VCaP (cell line): ENCODE results near the gene OVCH1.
"Not testable (repeated sequence)": the region's sequence is repeated elsewhere in the genome, so short reads cannot be mapped to it uniquely, and the experiment has no call there.

Experiments used
- H3K27ac ChIP-seq: fragments of 450-650 bp; 2 replicates; pipeline ENCODE4 v1.5.1; 2017
- TF ChIP-seq, protein P1 (sequence below): fragments of 450-650 bp; conservative IDR thresholded peaks from 2 replicates; pipeline ENCODE4 v1.5.1; 2017; ENCODE audit warnings: mild to moderate bottlenecking, moderate library complexity

OVCH1 gene

DNA sequence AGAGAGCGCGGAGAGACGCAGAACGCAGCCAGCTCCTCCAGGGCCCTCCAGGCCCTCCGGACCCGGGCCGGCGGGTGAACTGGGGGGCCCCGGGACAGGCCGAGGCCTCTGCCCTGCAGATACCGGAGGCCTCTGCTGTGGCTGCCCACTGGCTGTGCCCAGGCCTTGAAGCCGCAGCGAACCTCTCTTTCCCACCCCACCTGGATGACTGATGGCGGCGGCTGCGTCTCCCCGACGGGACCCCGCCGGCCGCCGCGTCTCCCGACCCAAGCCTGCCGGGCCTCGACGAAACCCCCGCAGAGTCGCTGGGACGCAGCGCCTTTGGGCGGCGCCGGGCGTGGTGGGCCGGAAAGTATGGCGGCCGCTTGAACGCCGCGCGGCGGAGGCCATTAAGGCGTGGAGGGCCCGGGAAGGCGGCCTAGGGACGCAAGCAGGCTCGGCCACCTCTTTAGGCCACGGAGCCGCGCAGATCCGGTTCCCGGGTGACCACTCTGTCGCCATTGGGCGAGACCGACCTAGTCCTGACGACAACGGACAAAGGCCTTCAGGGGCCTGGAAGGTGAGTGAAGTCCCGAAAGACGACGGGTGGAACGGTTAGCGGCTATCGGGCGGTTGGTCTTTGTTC, 108.1 kb downstream of the OVCH1 start:
- no peak overlapping the region for H3K27ac ChIP-seq
- TF ChIP-seq, protein P1, sequence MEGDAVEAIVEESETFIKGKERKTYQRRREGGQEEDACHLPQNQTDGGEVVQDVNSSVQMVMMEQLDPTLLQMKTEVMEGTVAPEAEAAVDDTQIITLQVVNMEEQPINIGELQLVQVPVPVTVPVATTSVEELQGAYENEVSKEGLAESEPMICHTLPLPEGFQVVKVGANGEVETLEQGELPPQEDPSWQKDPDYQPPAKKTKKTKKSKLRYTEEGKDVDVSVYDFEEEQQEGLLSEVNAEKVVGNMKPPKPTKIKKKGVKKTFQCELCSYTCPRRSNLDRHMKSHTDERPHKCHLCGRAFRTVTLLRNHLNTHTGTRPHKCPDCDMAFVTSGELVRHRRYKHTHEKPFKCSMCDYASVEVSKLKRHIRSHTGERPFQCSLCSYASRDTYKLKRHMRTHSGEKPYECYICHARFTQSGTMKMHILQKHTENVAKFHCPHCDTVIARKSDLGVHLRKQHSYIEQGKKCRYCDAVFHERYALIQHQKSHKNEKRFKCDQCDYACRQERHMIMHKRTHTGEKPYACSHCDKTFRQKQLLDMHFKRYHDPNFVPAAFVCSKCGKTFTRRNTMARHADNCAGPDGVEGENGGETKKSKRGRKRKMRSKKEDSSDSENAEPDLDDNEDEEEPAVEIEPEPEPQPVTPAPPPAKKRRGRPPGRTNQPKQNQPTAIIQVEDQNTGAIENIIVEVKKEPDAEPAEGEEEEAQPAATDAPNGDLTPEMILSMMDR: no peak

DNA sequence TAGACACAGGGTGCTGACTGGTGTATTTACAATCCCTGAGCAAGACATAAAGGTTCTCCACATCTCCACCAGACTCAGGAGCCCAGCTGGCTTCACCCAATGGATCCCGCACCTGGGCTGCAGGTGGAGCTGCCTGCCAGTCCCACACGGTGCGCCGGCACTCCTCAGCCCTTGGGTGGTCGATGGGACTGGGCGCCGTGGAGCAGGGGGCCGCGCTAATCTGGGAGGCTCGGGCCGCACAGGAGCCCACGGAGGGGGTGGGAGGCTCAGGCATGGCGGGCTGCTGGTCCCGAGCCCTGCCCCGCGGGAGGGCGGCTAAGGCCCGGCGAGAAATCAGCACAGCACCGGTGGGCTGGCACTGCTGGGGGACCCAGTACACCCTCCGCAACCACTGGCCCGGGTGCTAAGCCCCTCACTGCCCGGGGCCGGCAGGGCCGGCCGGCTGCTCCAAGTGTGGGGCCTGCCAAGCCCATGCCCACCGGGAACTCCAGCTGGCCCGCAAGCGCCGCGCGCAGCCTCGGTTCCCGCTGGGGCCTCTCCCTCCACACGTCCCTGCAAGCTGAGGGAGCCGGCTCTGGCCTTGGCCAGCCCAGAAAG, 111.3 kb downstream of the OVCH1 start:
- not testable (repeated sequence) for H3K27ac ChIP-seq

DNA sequence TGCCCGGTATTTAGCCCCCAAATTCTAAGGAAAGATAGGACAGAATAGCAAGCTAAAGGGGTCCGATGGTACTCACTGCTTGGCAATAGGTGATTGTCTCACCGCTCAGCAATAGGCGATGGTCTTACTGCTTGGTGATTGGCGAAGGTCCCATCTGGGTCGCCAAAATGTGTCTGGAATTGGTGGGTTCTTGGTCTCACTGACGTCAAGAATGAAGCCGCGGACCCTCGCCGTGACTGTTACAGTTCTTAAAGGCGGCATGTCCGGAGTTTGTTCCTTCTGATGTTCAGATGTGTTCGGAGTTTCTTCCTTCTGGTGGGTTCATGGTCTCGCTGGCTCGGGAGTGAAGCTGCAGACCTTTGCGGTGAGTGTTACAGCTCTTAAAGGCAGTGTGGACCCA, 112.3 kb downstream of the OVCH1 start:
- H3K27ac ChIP-seq: not testable (repeated sequence)

DNA sequence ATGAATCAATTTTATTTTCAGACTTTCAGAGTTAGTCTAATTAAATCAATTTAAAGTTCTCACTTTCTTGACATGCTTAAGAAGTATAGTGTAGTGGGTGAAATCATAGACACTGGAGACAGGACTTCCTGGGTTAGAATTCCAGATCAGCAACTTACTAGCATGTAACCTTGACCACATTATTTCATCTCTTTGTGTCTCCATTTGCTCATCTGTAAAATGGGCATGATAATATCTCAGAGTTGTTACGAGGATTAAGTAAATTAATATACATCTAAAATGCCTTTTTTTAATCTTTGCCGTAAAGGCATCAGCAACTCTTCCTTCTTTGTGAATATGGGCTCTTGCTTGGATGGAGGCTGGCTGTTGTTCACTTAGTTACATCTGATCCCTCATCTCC, 115.2 kb downstream of the OVCH1 start:
- H3K27ac ChIP-seq: peak overlapping the region; percentile 98

DNA sequence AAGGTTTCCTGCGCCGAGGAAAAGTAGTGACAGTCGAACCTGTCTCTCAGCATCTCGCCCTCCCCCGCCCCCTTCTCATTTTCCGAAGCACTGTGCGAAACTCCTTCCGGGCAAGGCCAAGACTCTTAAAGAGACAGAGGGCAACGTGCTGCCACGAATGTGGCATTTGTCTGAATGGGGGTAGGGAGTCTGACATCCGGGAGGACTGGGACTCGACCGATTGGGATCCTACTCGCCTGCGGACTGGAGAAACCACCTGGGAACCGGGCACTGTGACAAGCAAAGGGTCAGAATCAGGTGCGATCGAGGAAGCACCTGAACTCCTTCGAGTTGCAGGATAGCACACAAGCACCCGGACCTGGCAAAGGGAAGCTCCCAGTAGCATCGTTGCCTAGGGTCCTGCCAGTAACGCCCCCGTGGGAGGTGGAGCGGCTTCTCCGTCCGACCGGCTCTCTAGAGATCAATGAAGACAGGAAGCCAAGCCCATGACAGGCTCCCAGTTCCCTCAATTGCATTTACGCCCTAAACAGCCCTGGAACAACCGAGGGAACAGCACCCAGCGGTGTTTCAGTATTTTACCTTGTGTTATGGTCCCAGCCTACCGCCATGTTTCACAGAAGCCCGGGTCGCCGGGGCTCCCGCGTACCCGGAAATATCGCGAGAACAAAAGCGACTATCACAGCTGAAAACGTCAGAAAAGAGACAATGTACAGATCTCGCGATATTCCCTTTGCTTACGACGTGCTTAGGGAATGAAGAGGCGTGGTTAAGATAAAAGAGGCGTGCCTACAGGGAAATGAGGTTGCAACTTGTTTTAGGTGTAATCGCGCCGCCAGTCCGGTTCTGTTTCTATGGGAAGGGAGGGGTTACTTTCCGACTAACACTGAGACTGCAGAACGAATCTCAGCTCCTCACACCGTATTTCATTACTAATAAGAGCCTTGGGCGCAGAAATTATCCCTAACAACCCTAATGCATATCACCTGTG, 116.7 kb downstream of the OVCH1 start, which contains the start of gene ERGIC2:
ERGIC2 (minus strand) TSS at position 637 of the 988 bp plus-strand sequence. CDS start 9,539 bp downstream, outside the sequence.
- H3K27ac ChIP-seq: peak within 1 kb of the TSS; percentile 98

More for the DNA sequence above, 115.2 kb downstream of the OVCH1 start:
- TF ChIP-seq, protein P1: no peak

More for the DNA sequence above, 116.7 kb downstream of the OVCH1 start, which contains the start of gene ERGIC2:
- TF ChIP-seq, protein P1: no peak
